ENCODE results near the gene PCGF3. TPM values are rescaled to one million over a fixed set of nuclear protein-coding genes. Genes with fewer than 3 reads are reported as not detected.

The PCGF3 gene
- total RNA-seq, 6 experiments from 2014 or later: 13.0 to 23.5 (median 14.7) TPM

GRCh38 chr4:785332-786073 lies 79.9 kb downstream of the PCGF3 start:
- 24% methylated on average over 9 of the region's 57 CpGs for WGBS (ENCODE audit: insufficient coverage, low coverage, low lambda C conversion rate, missing lambda C conversion rate)
- Histone ChIP-seq H3K36me3 (no peaks in the 10 kb centered on the region), H3K4me3 (no peak overlapping the region)

GRCh38 chr4:786074-786741 lies 80.6 kb downstream of the PCGF3 start:
- Histone ChIP-seq H3K27ac (peak overlapping the region in 1 of 3 donors; percentile 13), H3K9me3 (no peaks in the 10 kb centered on the region), H3K36me3 (no peaks in the 10 kb centered on the region), H3K4me3 (no peak overlapping the region), H3K4me1 (peaks cover 0 to 26% (median 12%) of the 10 kb centered on the region in 4 donors), H3K27me3 (no peaks in the 10 kb centered on the region)
- 15% methylated on average over 4 of the region's 72 CpGs for WGBS (ENCODE audit: insufficient coverage, low coverage, low lambda C conversion rate, missing lambda C conversion rate)
- ATAC-seq (no peak), DNase-seq (peak in 2 of 3 donors; percentile 27 to 52)
- no peak for TF ChIP-seq CTCF (IDR thresholded peaks at IDR 0.05)
- TF ChIP-seq POLR2A (IDR thresholded peaks at IDR 0.05): no peak
- intact Hi-C loops (cut with DNase I): no loop called here

More at GRCh38 chr4:785332-786073, 79.9 kb downstream of the PCGF3 start:
- intact Hi-C loops (cut with DNase I): no loop called here
- no peak for ATAC-seq
- peak in 1 of 3 donors; percentile 56 for DNase-seq
- Histone ChIP-seq H3K27ac (no peak overlapping the region), H3K9me3 (no peaks in the 10 kb centered on the region), H3K27me3 (no peaks in the 10 kb centered on the region), H3K4me1 (peaks cover 0 to 28% (median 13%) of the 10 kb centered on the region in 4 donors)
- TF ChIP-seq CTCF (IDR thresholded peaks at IDR 0.05) (no peak), POLR2A (IDR thresholded peaks at IDR 0.05) (no peak)

GRCh38 chr4:786861-787300 lies 81.2 kb downstream of the PCGF3 start:
- WGBS (ENCODE audit: insufficient coverage, low coverage, low lambda C conversion rate, missing lambda C conversion rate): 50% methylated on average over 7 of the region's 16 CpGs
- intact Hi-C loops (cut with DNase I): no loop called here
- DNase-seq (peak; percentile 47 to 63 (median 59)), ATAC-seq (no peak)
- no peaks in the 10 kb centered on the region for H3K27me3 ChIP-seq
- H3K27ac ChIP-seq: peak overlapping the region in 1 of 3 donors; percentile 13
- peaks cover 0 to 26% (median 12%) of the 10 kb centered on the region in 4 donors for H3K4me1 ChIP-seq
- no peaks in the 10 kb centered on the region for H3K36me3 ChIP-seq
- H3K4me3 ChIP-seq: no peak overlapping the region
- no peaks in the 10 kb centered on the region for H3K9me3 ChIP-seq
- TF ChIP-seq POLR2A (IDR thresholded peaks at IDR 0.05) (no peak), CTCF (IDR thresholded peaks at IDR 0.05) (no peak)

GRCh38 chr4:787561-787981 lies 81.9 kb downstream of the PCGF3 start:
- H3K4me3 ChIP-seq: no peak overlapping the region
- H3K27ac ChIP-seq: peak overlapping the region in 1 of 3 donors; percentile 3
- DNase-seq (peak in 2 of 3 donors; percentile 20 to 51), ATAC-seq (no peak)
- H3K4me1 ChIP-seq: peaks cover 0 to 26% (median 12%) of the 10 kb centered on the region in 4 donors
- no CpG with 5 or more reads among the region's 16 CpGs for WGBS (ENCODE audit: insufficient coverage, low coverage, low lambda C conversion rate, missing lambda C conversion rate)
- H3K27me3 ChIP-seq: no peaks in the 10 kb centered on the region
- H3K36me3 ChIP-seq: no peaks in the 10 kb centered on the region
- intact Hi-C loops (cut with DNase I): no loop called here
- TF ChIP-seq POLR2A (IDR thresholded peaks at IDR 0.05): no peak
- TF ChIP-seq CTCF (IDR thresholded peaks at IDR 0.05): no peak
- no peaks in the 10 kb centered on the region for H3K9me3 ChIP-seq

Data from right lobe of liver (tissue), 6 donors.